Measurements from ENCODE around the gene RBM4. TPM values are rescaled to one million over a fixed set of nuclear protein-coding genes. Genes with fewer than 3 reads are reported as not detected.
"Not testable (repeated sequence)": the region's sequence is repeated elsewhere in the genome, so short reads cannot be mapped to it uniquely, and the experiment has no call there.

The RBM4 gene
- total RNA-seq, 1 experiment from 2014 or later: 94.4 TPM

- TF ChIP-seq REST (IDR thresholded peaks at IDR 0.05; ENCODE audit: low read depth) (no peak), RAD21 (IDR thresholded peaks at IDR 0.05; ENCODE audit: low read depth) (no peak), MAX (IDR thresholded peaks at IDR 0.05) (peak; percentile 91)
Observed at GRCh38 chr11:66638177-66639065, at the start of gene RBM4 (continued).

GRCh38 chr11:66589315-66589714, 49.2 kb upstream of the RBM4 start:
- CTCF ChIA-PET; intact Hi-C loops (cut with micrococcal nuclease); H3K36me3 ChIP-seq (ENCODE audit: control insufficient read depth in 1 of 2, insufficient read depth in 2 of 2, low read length in 2 of 2); H3K9ac ChIP-seq (ENCODE audit: low read length); POLR2A ChIA-PET; H3K27ac ChIP-seq (ENCODE audit: low read depth, low read length); RAD21 ChIA-PET (ENCODE audit: low non-redundant PET in 1 of 2, low total read pairs in 2 of 2, uncharacterized antibody in 2 of 2, unreplicated experiment in 2 of 2); BruUV-seq (replicated peaks); H3K79me2 ChIP-seq (ENCODE audit: insufficient read depth, low read length); H3K4me3 ChIP-seq (replicated peaks in 1 of 2; ENCODE audit: low read depth in 1 of 2, low read length in 2 of 2); H4K20me1 ChIP-seq (ENCODE audit: insufficient read depth); H3K9me2 ChIP-seq (ENCODE audit: insufficient read depth); H3K27me3 ChIP-seq (ENCODE audit: insufficient read depth, low read length); DNase-seq (ENCODE audit: low read depth, low spot score); ATAC-seq; H2AFZ ChIP-seq (ENCODE audit: low read depth, low read length, poor library complexity, severe bottlenecking); H3K4me2 ChIP-seq (ENCODE audit: low read length); H3K9me3 ChIP-seq (ENCODE audit: control insufficient read depth in 1 of 2, insufficient read depth in 1 of 2, low read depth in 1 of 2, low read length in 2 of 2): not testable (repeated sequence)
- peaks cover 4 to 20% of the 10 kb centered on the region in 2 experiments for H3K4me1 ChIP-seq (ENCODE audit: control insufficient read depth in 1 of 2, insufficient read depth in 2 of 2, low read length in 2 of 2)
